IPS DF 6.9 (cell line): ENCODE measurements around the gene VAC14.

Experiments
- DNase-seq: peaks from one replicate; pipeline ENCODE4 v3.0.0-alpha.2; 2013; ENCODE audit warnings: low read depth, low spot score
- H3K27ac ChIP-seq: one replicate; pipeline ENCODE4 v1.5.1; 2013; ENCODE audit warnings: low read length, control low read depth
- H3K27me3 ChIP-seq: 2 replicates; pipeline ENCODE4 v1.6.1; 2013; ENCODE audit warnings: mild to moderate bottlenecking, low read length; ENCODE audit not compliant: control insufficient read depth, insufficient read depth
- H3K36me3 ChIP-seq: 2 replicates; pipeline ENCODE4 v1.6.1; 2013; ENCODE audit warnings: low read length; ENCODE audit not compliant: control insufficient read depth, insufficient read depth
- H3K4me1 ChIP-seq: 2 replicates; pipeline ENCODE4 v1.6.1; 2013; ENCODE audit warnings: low read length; ENCODE audit not compliant: control insufficient read depth, insufficient read depth
- H3K4me3 ChIP-seq: 2 replicates; pipeline ENCODE4 v1.5.1; 2013; ENCODE audit warnings: mild to moderate bottlenecking, low read length
- H3K9me3 ChIP-seq: 2 replicates; pipeline ENCODE4 v1.6.1; 2013; ENCODE audit warnings: low read length, inconsistent platforms; ENCODE audit not compliant: control insufficient read depth, insufficient read depth
- WGBS: extraction: QIAGEN DNeasy Blood & Tissue Kit; methylation state at CpG from one replicate; pipeline ENCODE4 v1.1.7; 2013; ENCODE audit warnings: mixed read lengths, missing lambda C conversion rate; ENCODE audit not compliant: insufficient read length, insufficient coverage; 5-methylcytosine and 5-hydroxymethylcytosine counted together

VAC14 gene

GRCh38 chr16:70700101-70701020 is 100.6 kb downstream of the VAC14 start:
- no CpG with 5 or more reads among the region's 30 CpGs for WGBS
- no peaks in the 10 kb centered on the region for H3K9me3 ChIP-seq
- H3K4me1 ChIP-seq, result peaks cover 15% of the 10 kb centered on the region
- H3K27ac ChIP-seq, result no peak overlapping the region
- no peaks in the 10 kb centered on the region for H3K27me3 ChIP-seq
- DNase-seq, result no peak
- no peak overlapping the region for H3K4me3 ChIP-seq
- no peaks in the 10 kb centered on the region for H3K36me3 ChIP-seq

- WGBS, result no CpG with 5 or more reads among the region's 17 CpGs
- Histone ChIP-seq H3K36me3 (no peaks in the 10 kb centered on the region), H3K27me3 (no peaks in the 10 kb centered on the region), H3K27ac (no peak overlapping the region), H3K4me3 (no peak overlapping the region), H3K9me3 (no peaks in the 10 kb centered on the region), H3K4me1 (peaks cover 16% of the 10 kb centered on the region)
- DNase-seq, result no peak
These were observed 101.3 kb downstream of the VAC14 start for GRCh38 chr16:70699696-70700095.

- H3K4me1 ChIP-seq, result peaks cover 21% of the 10 kb centered on the region
- no peaks in the 10 kb centered on the region for H3K27me3 ChIP-seq
- whole genome bisulfite sequencing, result no CpG with 5 or more reads among the region's 10 CpGs
- H3K9me3 ChIP-seq, result no peaks in the 10 kb centered on the region
- no peak overlapping the region for H3K27ac ChIP-seq
- DNase-seq, result no peak
- no peak overlapping the region for H3K4me3 ChIP-seq
- H3K36me3 ChIP-seq, result no peaks in the 10 kb centered on the region
These were observed 102.1 kb downstream of the VAC14 start for GRCh38 chr16:70698901-70699300.

GRCh38 chr16:70697594-70698170 is 103.3 kb downstream of the VAC14 start:
- H3K27ac ChIP-seq, result no peak overlapping the region

GRCh38 chr16:70696952-70697593 is 103.9 kb downstream of the VAC14 start:
- H3K4me3 ChIP-seq, result no peak overlapping the region

More at GRCh38 chr16:70697594-70698170, 103.3 kb downstream of the VAC14 start:
- no CpG with 5 or more reads among the region's 14 CpGs for WGBS
- H3K27me3 ChIP-seq, result no peaks in the 10 kb centered on the region
- no peaks in the 10 kb centered on the region for H3K9me3 ChIP-seq
- H3K4me3 ChIP-seq, result no peak overlapping the region
- no peak for DNase-seq
- H3K36me3 ChIP-seq, result no peaks in the 10 kb centered on the region
- peaks cover 20% of the 10 kb centered on the region for H3K4me1 ChIP-seq

GRCh38 chr16:70696355-70696754 is 104.6 kb downstream of the VAC14 start:
- no CpG with 5 or more reads among the region's 8 CpGs for WGBS
- Histone ChIP-seq H3K4me3 (no peak overlapping the region), H3K27ac (no peak overlapping the region), H3K27me3 (no peaks in the 10 kb centered on the region), H3K36me3 (no peaks in the 10 kb centered on the region), H3K4me1 (peaks cover 20% of the 10 kb centered on the region), H3K9me3 (no peaks in the 10 kb centered on the region)
- DNase-seq, result no peak

More at GRCh38 chr16:70696952-70697593, 103.9 kb downstream of the VAC14 start:
- no peak overlapping the region for H3K27ac ChIP-seq
- WGBS, result no CpG with 5 or more reads among the region's 19 CpGs
- no peak for DNase-seq
- H3K4me1 ChIP-seq, result peaks cover 20% of the 10 kb centered on the region
- H3K9me3 ChIP-seq, result no peaks in the 10 kb centered on the region
- no peaks in the 10 kb centered on the region for H3K27me3 ChIP-seq
- no peaks in the 10 kb centered on the region for H3K36me3 ChIP-seq

GRCh38 chr16:70695331-70696070 is 105.5 kb downstream of the VAC14 start:
- H3K36me3 ChIP-seq, result no peaks in the 10 kb centered on the region
- H3K27ac ChIP-seq, result no peak overlapping the region
- no peaks in the 10 kb centered on the region for H3K9me3 ChIP-seq
- peaks cover 20% of the 10 kb centered on the region for H3K4me1 ChIP-seq
- no peaks in the 10 kb centered on the region for H3K27me3 ChIP-seq
- no CpG with 5 or more reads among the region's 14 CpGs for WGBS
- DNase-seq, result no peak
- H3K4me3 ChIP-seq, result no peak overlapping the region

GRCh38 chr16:70694868-70695218 is 106.1 kb downstream of the VAC14 start:
- Histone ChIP-seq H3K9me3 (no peaks in the 10 kb centered on the region), H3K4me1 (peaks cover 20% of the 10 kb centered on the region), H3K4me3 (no peak overlapping the region), H3K36me3 (no peaks in the 10 kb centered on the region), H3K27me3 (no peaks in the 10 kb centered on the region), H3K27ac (no peak overlapping the region)
- no peak for DNase-seq
- WGBS, result no CpG with 5 or more reads among the region's 4 CpGs

GRCh38 chr16:70694088-70694867 is 106.7 kb downstream of the VAC14 start:
- no peak for DNase-seq

More at GRCh38 chr16:70694088-70694867, 106.7 kb downstream of the VAC14 start:
- Histone ChIP-seq H3K27me3 (no peaks in the 10 kb centered on the region), H3K4me3 (no peak overlapping the region), H3K9me3 (no peaks in the 10 kb centered on the region), H3K27ac (no peak overlapping the region), H3K36me3 (no peaks in the 10 kb centered on the region), H3K4me1 (peaks cover 20% of the 10 kb centered on the region)
- no CpG with 5 or more reads among the region's 17 CpGs for WGBS
